Sigmoid colon (tissue), 7 donors: ENCODE data around the gene PALM. TPM values are rescaled to one million over a fixed set of nuclear protein-coding genes. Genes with fewer than 3 reads are reported as not detected.
A peak's percentile ranks its signal among the peaks of the same experiment; 100 is the strongest.

Source experiments
- DNase-seq: peaks from one replicate; pipeline ENCODE4 v3.0.0-alpha.2; 2019
- H3K27ac ChIP-seq, 4 donors: fragments of 200-600 bp; sonication (generic); one replicate each; pipeline ENCODE4 v1.5.1; 2016 to 2019; ENCODE audit warnings: mild to moderate bottlenecking in 1 of 4
- H3K27me3 ChIP-seq, 3 donors: fragments of 200-600 bp; sonication (generic); one replicate each; pipeline ENCODE4 v1.5.1; 2019; ENCODE audit warnings: mild to moderate bottlenecking in 1 of 3
- H3K36me3 ChIP-seq, 4 donors: fragments of 200-600 bp; sonication (generic); one replicate each; pipeline ENCODE4 v1.5.1; 2016 to 2019
- H3K4me1 ChIP-seq, 4 donors: fragments of 200-600 bp; sonication (generic); one replicate each; pipeline ENCODE4 v1.5.1; 2017 to 2019
- H3K4me3 ChIP-seq, 4 donors: fragments of 200-600 bp; sonication (generic); one replicate each; pipeline ENCODE4 v1.5.1; 2017 to 2019; ENCODE audit warnings: mild to moderate bottlenecking in 2 of 4, moderate library complexity in 1 of 4
- H3K9me3 ChIP-seq, 4 donors: fragments of 200-600 bp in 3 of 4; sonication (generic) in 3 of 4; one replicate each; pipeline versions ENCODE4 v1.5.1 to v1.6.1; 2013 to 2019
- EP300 ChIP-seq, 4 donors: sonication (generic); formaldehyde crosslinking; IDR thresholded peaks; one replicate each; pipeline ENCODE4 v1.6.1; 2017; ENCODE audit warnings: antibody characterized with exemption in 4 of 4
- POLR2A ChIP-seq, 2 donors: fragments of 450-650 bp; IDR thresholded peaks; one replicate each; pipeline ENCODE4 v1.6.1; 2016; ENCODE audit warnings: antibody characterized with exemption in 2 of 2, mild to moderate bottlenecking in 2 of 2, moderate library complexity in 2 of 2
- POLR2AphosphoS5 ChIP-seq, 4 donors: sonication (generic); formaldehyde crosslinking; IDR thresholded peaks; one replicate each; pipeline ENCODE4 v1.6.1; 2017; ENCODE audit warnings: antibody characterized with exemption in 4 of 4
- WGBS, 2 donors: extraction: QIAGEN DNeasy Blood & Tissue Kit; methylation state at CpG; one replicate each; pipeline ENCODE4 v1.1.7; 2013; 5-methylcytosine and 5-hydroxymethylcytosine counted together
- intact Hi-C: fragments of 100-400 bp; cut with DNase I; formaldehyde crosslinking; loops from one replicate; pipeline ENCODE4 v1.15.1; 2023
- polyA plus RNA-seq, 3 donors: library from polyadenylated mRNA; stranded (reverse); fragments of 200-250 nt; gene quantifications; one replicate each; pipeline ENCODE4 v1.2.3, GENCODE V29; 2013
- total RNA-seq, 4 donors: library from RNA; depleted of rRNA; stranded (reverse); fragments of >200 nt; gene quantifications; one replicate each; pipeline ENCODE4 v1.1.0, GENCODE V29; 2016
- TF ChIP-seq, protein P1 (sequence below), 4 experiments: fragments of 450-650 bp in 3 of 4; fragments of 200-600 bp in 1 of 4; IDR thresholded peaks; one replicate each; pipeline ENCODE4 v1.5.1; 2016 to 2019; ENCODE audit warnings: antibody characterized with exemption in 4 of 4, mild to moderate bottlenecking in 3 of 4, moderate library complexity in 2 of 4
- donor health status: healthy with polysubstance abuse.
- donor health status: Bipolar disorder and iron deficiency.
- donor health status: healthy.

Gene PALM
- total and polyA plus RNA-seq, 7 donors, result 3.0 to 91.4 (median 30.4) TPM

GRCh38 chr19:677201-677600, 31.5 kb upstream of the PALM start:
- Histone ChIP-seq H3K9me3 (no peaks in the 10 kb centered on the region), H3K36me3 (peaks cover 0 to 7% (median 0%) of the 10 kb centered on the region in 4 donors), H3K27me3 (no peaks in the 10 kb centered on the region), H3K27ac (peak overlapping the region; percentile 87 to 100 (median 98)), H3K4me1 (peaks cover 0 to 51% (median 44%) of the 10 kb centered on the region in 4 donors), H3K4me3 (peak overlapping the region; percentile 42 to 80 (median 59))
- peak; percentile 94 for DNase-seq
- intact Hi-C loops, result loop anchor here (5.0 kb wide), 1 partner anchor 425 kb away; the partner anchor contains the start of gene GPX4
- peak in 2 of 4 donors; percentile 64 to 89 for TF ChIP-seq EP300 (IDR thresholded peaks at IDR 0.05)
- TF ChIP-seq POLR2A (IDR thresholded peaks at IDR 0.05), result no peak
- TF ChIP-seq, protein P1, sequence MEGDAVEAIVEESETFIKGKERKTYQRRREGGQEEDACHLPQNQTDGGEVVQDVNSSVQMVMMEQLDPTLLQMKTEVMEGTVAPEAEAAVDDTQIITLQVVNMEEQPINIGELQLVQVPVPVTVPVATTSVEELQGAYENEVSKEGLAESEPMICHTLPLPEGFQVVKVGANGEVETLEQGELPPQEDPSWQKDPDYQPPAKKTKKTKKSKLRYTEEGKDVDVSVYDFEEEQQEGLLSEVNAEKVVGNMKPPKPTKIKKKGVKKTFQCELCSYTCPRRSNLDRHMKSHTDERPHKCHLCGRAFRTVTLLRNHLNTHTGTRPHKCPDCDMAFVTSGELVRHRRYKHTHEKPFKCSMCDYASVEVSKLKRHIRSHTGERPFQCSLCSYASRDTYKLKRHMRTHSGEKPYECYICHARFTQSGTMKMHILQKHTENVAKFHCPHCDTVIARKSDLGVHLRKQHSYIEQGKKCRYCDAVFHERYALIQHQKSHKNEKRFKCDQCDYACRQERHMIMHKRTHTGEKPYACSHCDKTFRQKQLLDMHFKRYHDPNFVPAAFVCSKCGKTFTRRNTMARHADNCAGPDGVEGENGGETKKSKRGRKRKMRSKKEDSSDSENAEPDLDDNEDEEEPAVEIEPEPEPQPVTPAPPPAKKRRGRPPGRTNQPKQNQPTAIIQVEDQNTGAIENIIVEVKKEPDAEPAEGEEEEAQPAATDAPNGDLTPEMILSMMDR (IDR thresholded peaks at IDR 0.05), result no peak
- TF ChIP-seq POLR2AphosphoS5 (IDR thresholded peaks at IDR 0.05), result peak; percentile 69 to 90 (median 74)
- WGBS, 2 donors, result 5 to 23% methylated on average over 15 of the region's 15 CpGs

GRCh38 chr19:677601-678436, 30.9 kb upstream of the PALM start:
- peak overlapping the region; percentile 87 to 100 (median 98) for H3K27ac ChIP-seq
- no peaks in the 10 kb centered on the region for H3K27me3 ChIP-seq
- 29 to 61% methylated on average over 22 of the region's 22 CpGs for WGBS, 2 donors
- H3K36me3 ChIP-seq, result peaks cover 0 to 7% (median 0%) of the 10 kb centered on the region in 4 donors
- no peak for TF ChIP-seq POLR2A (IDR thresholded peaks at IDR 0.05)
- TF ChIP-seq, protein P1 (IDR thresholded peaks at IDR 0.05), result no peak
- no peak for TF ChIP-seq POLR2AphosphoS5 (IDR thresholded peaks at IDR 0.05)
- TF ChIP-seq EP300 (IDR thresholded peaks at IDR 0.05), result no peak
- peaks cover 0 to 49% (median 43%) of the 10 kb centered on the region in 4 donors for H3K4me1 ChIP-seq
- no peaks in the 10 kb centered on the region for H3K9me3 ChIP-seq
- intact Hi-C loops, result loop anchor here (5.0 kb wide), 1 partner anchor 424 kb away; the partner anchor contains the start of gene GPX4
- no peak for DNase-seq
- peak overlapping the region; percentile 42 to 80 (median 59) for H3K4me3 ChIP-seq

DNA sequence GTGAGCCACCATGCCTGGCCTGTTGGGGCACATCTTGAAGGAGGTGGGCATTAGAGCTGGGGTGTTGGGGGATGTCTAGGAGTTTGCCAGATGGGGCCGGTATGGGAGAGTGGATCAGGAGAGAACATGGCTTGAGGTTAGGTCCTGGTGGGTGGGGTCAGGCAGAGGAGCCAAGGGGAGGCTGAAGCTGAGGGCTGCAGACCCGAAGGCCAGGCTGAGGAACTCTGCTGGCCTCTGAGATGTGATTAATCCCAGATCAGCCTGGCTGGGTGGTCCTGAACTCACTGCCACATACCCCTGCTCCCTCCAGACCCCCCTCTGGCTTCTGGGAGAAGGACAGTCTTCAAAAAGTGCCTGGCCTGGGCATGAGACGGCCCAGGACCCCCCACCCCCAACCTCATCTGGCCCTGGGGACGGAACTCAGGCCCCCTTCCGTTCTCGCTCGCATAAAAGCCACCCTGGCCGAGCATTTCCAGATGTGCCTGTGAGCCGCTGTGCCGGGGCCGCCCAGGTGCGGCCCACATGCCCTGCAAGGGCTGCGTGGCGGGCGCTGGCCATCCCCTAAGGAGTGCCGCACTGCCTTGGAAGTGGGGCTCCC, 29.8 kb upstream of the PALM start:
- Histone ChIP-seq H3K27me3 (no peaks in the 10 kb centered on the region), H3K4me3 (peak overlapping the region in 3 of 4 donors; percentile 84 to 96 (median 85)), H3K9me3 (no peaks in the 10 kb centered on the region), H3K4me1 (peaks cover 0 to 49% (median 43%) of the 10 kb centered on the region in 4 donors), H3K27ac (peak overlapping the region; percentile 97 to 100 (median 98)), H3K36me3 (peaks cover 0 to 7% (median 0%) of the 10 kb centered on the region in 4 donors)
- 90 to 93% methylated on average over 16 of the region's 16 CpGs for WGBS, 2 donors
- TF ChIP-seq POLR2AphosphoS5 (IDR thresholded peaks at IDR 0.05) (no peak), POLR2A (IDR thresholded peaks at IDR 0.05) (no peak), EP300 (IDR thresholded peaks at IDR 0.05) (no peak)
- TF ChIP-seq, protein P1 (IDR thresholded peaks at IDR 0.05), result no peak
- no peak for DNase-seq
- intact Hi-C loops, result loop anchor here (5.0 kb wide), 1 partner anchor 423 kb away; the partner anchor contains the start of gene GPX4

DNA sequence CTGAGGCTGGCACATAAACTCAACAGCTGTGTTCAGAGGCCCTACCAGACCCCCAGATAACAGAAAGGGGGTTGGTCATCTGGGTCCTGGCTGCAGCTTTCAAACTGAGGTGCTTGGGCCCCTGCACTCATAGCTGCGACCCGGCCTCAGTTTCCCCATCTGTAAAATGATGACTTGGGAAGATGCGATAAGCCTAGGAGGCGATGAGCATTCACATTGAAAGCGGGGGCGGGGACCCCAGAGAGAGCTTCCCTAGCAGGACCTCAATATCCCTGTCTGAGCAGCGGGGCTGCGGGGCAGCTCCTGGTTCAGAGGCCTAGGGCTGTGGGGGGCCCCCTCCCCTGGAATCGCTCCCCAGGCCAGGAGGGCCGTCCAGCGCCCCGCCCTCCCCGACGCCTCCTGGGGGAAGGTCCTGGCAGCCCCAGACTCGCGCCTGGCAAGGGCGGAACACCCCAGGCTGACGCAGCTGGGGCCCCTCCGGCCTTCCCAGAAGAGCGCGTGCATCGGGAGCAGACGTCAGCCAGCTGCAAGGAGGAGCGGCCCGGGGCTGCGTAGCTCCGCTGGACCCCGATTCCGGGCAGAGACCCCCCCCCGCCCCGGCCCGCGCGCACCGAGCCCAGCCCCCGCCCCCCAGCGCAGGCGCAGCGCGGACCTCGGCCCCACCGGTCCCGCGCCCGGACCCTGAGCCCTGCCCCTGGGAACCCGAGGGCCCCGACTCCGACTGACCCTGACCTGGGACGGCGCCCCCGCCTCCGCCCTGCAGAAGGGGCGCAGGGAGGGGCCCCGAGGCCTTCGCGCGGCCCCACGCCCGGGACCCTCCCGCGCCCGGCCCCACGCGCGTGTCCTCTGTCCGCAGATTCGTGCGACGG, 29.1 kb upstream of the PALM start:
- H3K4me3 ChIP-seq, result peak overlapping the region; percentile 67 to 96 (median 84)
- H3K27ac ChIP-seq, result peak overlapping the region; percentile 97 to 100 (median 98)
- 5% methylated on average over 69 of the region's 69 CpGs for WGBS, 2 donors
- peak in 2 of 4 donors; percentile 77 to 97 for TF ChIP-seq EP300 (IDR thresholded peaks at IDR 0.05)
- peak; percentile 39 to 94 (median 70) for TF ChIP-seq POLR2AphosphoS5 (IDR thresholded peaks at IDR 0.05)
- TF ChIP-seq POLR2A (IDR thresholded peaks at IDR 0.05), result no peak
- TF ChIP-seq, protein P1 (IDR thresholded peaks at IDR 0.05), result no peak
- intact Hi-C loops, result loop anchor here (2.0 to 5.0 kb wide), 3 partner anchors 15 to 423 kb away; partner anchors contain the start of genes GPX4 and PALM
- peaks cover 0 to 7% (median 0%) of the 10 kb centered on the region in 4 donors for H3K36me3 ChIP-seq
- peak; percentile 93 for DNase-seq
- no peaks in the 10 kb centered on the region for H3K9me3 ChIP-seq
- no peaks in the 10 kb centered on the region for H3K27me3 ChIP-seq
- H3K4me1 ChIP-seq, result peaks cover 0 to 49% (median 43%) of the 10 kb centered on the region in 4 donors
